GM18508 (cell line): ENCODE measurements around the gene PLCL2.

Experiments used
- ATAC-seq: cut with Tn5 transposase; IDR thresholded peaks from one replicate; pipeline ENCODE4 v1.9.1; 2021; ENCODE audit warnings: moderate number of reproducible peaks; ENCODE audit not compliant: insufficient read depth, unreplicated experiment

PLCL2 gene

GRCh38 chr3:17061005-17061404 is 176.2 kb downstream of the PLCL2 start:
- ATAC-seq, result no peak

GRCh38 chr3:17062736-17063135 is 178.0 kb downstream of the PLCL2 start:
- ATAC-seq, result no peak

GRCh38 chr3:17063596-17063995 is 178.8 kb downstream of the PLCL2 start:
- ATAC-seq, result no peak

GRCh38 chr3:17065315-17065714 is 180.6 kb downstream of the PLCL2 start:
- no peak for ATAC-seq

- no peak for ATAC-seq
Observed at GRCh38 chr3:17065881-17066280, 181.1 kb downstream of the PLCL2 start.

- ATAC-seq, result no peak
Observed at GRCh38 chr3:17069754-17070153, 185.0 kb downstream of the PLCL2 start.

GRCh38 chr3:17070161-17070959 is 185.6 kb downstream of the PLCL2 start:
- ATAC-seq, result no peak

- no peak for ATAC-seq
Observed at GRCh38 chr3:17074559-17074958, 189.8 kb downstream of the PLCL2 start.

GRCh38 chr3:17075358-17075757 is 190.6 kb downstream of the PLCL2 start:
- no peak for ATAC-seq

- no peak for ATAC-seq
Observed at GRCh38 chr3:17075907-17076306, 191.2 kb downstream of the PLCL2 start.

- ATAC-seq, result no peak
Observed at GRCh38 chr3:17076940-17077605, 192.3 kb downstream of the PLCL2 start.

- no peak for ATAC-seq
Observed at GRCh38 chr3:17077606-17078005, 192.9 kb downstream of the PLCL2 start.

GRCh38 chr3:17078926-17079465 is 194.2 kb downstream of the PLCL2 start:
- ATAC-seq, result no peak

GRCh38 chr3:17079933-17080332 is 195.2 kb downstream of the PLCL2 start:
- ATAC-seq, result no peak

GRCh38 chr3:17081520-17081919 is 196.8 kb downstream of the PLCL2 start:
- ATAC-seq, result no peak

GRCh38 chr3:17087509-17087908 is 202.8 kb downstream of the PLCL2 start:
- ATAC-seq, result no peak

- no peak for ATAC-seq
Observed at GRCh38 chr3:17088017-17088416, 203.3 kb downstream of the PLCL2 start.

- no peak for ATAC-seq
Observed at GRCh38 chr3:17088602-17089313, 204.0 kb downstream of the PLCL2 start.

- no peak for ATAC-seq
Observed at GRCh38 chr3:17089314-17089700, 204.6 kb downstream of the PLCL2 start.

- ATAC-seq, result no peak
Observed at GRCh38 chr3:17090280-17090983, 205.7 kb downstream of the PLCL2 start.
